SK-N-DZ (cell line): Measurements from ENCODE around the gene GPA33.
"Not testable (repeated sequence)": the region's sequence is repeated elsewhere in the genome, so short reads cannot be mapped to it uniquely, and the experiment has no call there.

ENCODE experiments used
- DNase-seq: peaks from one replicate; pipeline ENCODE4 v3.0.0-alpha.2; 2015; ENCODE audit warnings: low spot score
- small RNA-seq, 2 experiments: library from RNA; depleted of rRNA; stranded (forward); fragments of <200 nt; gene quantifications; one replicate each; pipeline ENCODE3, GENCODE V24; 2014

GPA33 gene

GRCh38 chr1:167057241-167057688 is 32.9 kb downstream of the GPA33 start:
- peak; percentile 74 for DNase-seq

- DNase-seq = peak; percentile 73
Observed at GRCh38 chr1:167056529-167057231, 33.5 kb downstream of the GPA33 start.

- no peak for DNase-seq
Observed at GRCh38 chr1:167054946-167055630, 35.1 kb downstream of the GPA33 start.

DNA sequence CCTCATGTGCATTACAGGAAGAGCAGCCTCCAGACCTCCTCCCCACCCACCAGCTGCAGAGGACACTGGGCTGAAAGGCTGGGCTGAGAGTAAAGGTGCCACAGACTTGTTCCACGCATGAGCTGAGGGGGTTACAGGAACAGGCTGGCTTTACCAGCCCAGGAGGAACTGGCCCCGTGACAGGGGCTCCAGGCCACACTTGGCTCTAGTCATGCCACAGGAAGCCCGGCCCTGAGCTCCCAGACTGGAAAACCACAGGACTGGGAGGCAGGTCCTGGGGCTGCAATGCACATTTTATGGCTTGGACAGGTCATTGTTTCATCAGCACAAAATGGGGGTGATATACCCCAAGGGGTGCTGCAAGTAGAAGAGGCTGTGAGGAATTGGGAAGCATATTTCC is 35.6 kb downstream of the GPA33 start:
- no peak for DNase-seq

DNA sequence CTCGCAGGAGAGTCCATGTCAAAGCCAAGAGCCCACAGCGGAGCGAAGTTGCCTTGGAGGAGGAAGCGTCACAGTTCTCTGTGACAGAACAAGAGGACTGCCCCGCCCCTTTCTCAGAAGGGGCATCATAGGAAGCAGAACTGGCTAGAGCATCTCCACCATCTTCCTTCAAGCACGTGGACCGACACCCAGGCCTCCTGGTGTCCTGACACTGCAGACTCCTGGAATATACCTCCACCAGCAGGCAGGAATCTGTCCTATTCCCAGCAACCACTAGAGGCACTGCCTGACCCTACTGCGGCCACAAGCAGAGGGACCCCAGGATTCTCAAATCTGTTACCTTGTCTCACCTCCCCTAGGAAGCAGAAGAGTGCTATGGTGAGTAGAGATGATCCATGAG is 37.8 kb downstream of the GPA33 start:
- peak; percentile 30 for DNase-seq

DNA sequence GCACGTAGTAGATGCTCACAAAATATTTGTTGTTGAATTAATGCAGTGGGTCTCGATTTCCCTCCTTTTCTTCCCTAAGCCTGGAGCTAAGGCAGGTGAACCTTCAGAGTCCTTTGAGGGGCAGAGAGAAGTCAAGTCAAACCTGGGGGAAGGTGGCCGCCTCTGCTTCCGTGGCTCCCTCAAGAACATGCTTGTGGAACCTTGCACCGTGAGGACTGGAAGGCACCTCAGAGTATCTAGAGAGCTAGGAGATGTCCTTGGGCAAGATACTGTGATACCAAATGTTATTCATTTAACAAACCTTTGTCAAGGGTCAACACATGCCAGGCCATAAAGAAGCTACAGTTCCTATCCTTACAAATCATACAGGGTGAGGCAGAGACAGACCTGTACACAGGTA is 38.3 kb downstream of the GPA33 start:
- no peak for DNase-seq

GRCh38 chr1:167043752-167044488 is 46.3 kb downstream of the GPA33 start:
- peak; percentile 52 for DNase-seq

- no peak for DNase-seq
Observed at GRCh38 chr1:167033646-167034045, 56.5 kb downstream of the GPA33 start.

- DNase-seq = not testable (repeated sequence)
Observed at GRCh38 chr1:167029553-167029952, 60.6 kb downstream of the GPA33 start.

GRCh38 chr1:167022384-167022783 is 67.8 kb downstream of the GPA33 start:
- DNase-seq = no peak

GRCh38 chr1:167016100-167016750 is 74.0 kb downstream of the GPA33 start:
- no peak for DNase-seq

DNA sequence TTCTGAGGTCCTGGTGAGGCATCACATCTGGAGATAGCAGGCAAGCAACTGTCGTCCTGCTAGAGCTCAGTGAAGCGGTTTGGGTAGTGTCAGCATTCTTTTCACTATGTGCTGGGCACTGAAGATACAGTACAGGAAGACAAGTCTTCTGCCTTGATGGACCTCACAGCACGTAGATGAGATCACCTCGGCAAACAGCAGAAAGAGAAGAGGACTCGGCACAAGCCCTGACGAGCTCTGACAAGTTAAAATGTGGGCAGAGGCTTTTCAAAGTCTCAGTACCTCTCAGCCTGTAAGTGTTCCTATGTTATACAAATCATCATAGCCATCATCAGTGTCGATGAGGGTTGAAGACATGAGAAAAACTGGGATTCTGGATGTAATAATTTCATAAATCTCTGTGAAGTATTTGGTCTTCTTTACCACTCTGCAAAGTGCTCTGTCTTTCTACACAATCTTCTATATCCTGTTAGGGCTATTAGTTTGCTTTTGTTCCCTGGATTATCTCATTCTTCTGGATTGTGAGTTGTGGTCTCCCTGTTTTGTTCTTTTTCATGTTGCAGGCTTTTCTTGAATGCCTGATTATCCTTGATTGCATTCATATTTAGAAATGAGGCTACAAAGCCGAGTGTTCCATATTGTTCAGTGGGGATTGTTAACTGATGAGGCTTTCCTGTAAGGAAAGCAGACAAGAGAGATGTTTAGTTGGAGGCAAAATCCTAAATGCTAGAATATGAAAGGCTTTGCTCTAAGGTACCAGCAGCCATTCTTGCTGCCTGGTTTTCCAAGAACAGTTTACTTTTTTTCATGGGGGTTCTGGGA is 76.9 kb downstream of the GPA33 start:
- no peak for DNase-seq

GRCh38 chr1:167012570-167012969 is 77.6 kb downstream of the GPA33 start:
- DNase-seq = no peak

- DNase-seq = no peak
Observed at GRCh38 chr1:167011560-167012191, 78.5 kb downstream of the GPA33 start.

GRCh38 chr1:167003711-167004110 is 86.5 kb downstream of the GPA33 start:
- DNase-seq = no peak

Small RNA genes within 50 kb of the gene (small RNA-seq; reads per million reads assigned to genes)
- 0.52 to 0.84 reads per million in 2 experiments for gene RNA5SP65
